Activated T-helper 2 cell treated with anti-CD3 and anti-CD28 coated beads, Interferon-gamma antibody, Interleukin-2, Interleukin-4, amounts not matched to agents 10 μg/mL and 5 μg/mL and 100 μg/mL, durations not matched to agents 14 hours and 24 hours and 36 hours (primary cell): ENCODE data around the gene TRIM59. TPM values are rescaled to one million over a fixed set of nuclear protein-coding genes. Genes with fewer than 3 reads are reported as not detected.
A peak's percentile ranks its signal among the peaks of the same experiment; 100 is the strongest.

ENCODE experiments used
- DNase-seq: peaks from one replicate; pipeline ENCODE4 v3.0.0; 2021; ENCODE audit warnings: low spot score
- H3K27ac Mint-ChIP-seq: one replicate; pipeline ENCODE4 v1.8.0; 2021; ENCODE audit warnings: mixed read lengths
- H3K27me3 Mint-ChIP-seq: one replicate; pipeline ENCODE4 v1.8.0; 2021; ENCODE audit warnings: low read depth, mixed read lengths
- H3K36me3 Mint-ChIP-seq: one replicate; pipeline ENCODE4 v1.8.0; 2021; ENCODE audit warnings: low read depth, mixed read lengths
- H3K4me1 Mint-ChIP-seq: one replicate; pipeline ENCODE4 v1.8.0; 2021; ENCODE audit warnings: low read depth, mixed read lengths
- H3K4me3 Mint-ChIP-seq: one replicate; pipeline ENCODE4 v1.8.0; 2021; ENCODE audit warnings: low read depth, mild to moderate bottlenecking, moderate library complexity, mixed read lengths
- H3K9me3 Mint-ChIP-seq: one replicate; pipeline ENCODE4 v1.8.0; 2021; ENCODE audit warnings: mixed read lengths
- intact Hi-C: fragments of 100-400 bp; cut with micrococcal nuclease; formaldehyde crosslinking; loops from one replicate; pipeline ENCODE4 v1.15.1; 2023
- total RNA-seq: library from RNA; stranded (reverse); gene quantifications from 2 replicates; pipeline ENCODE4 v1.2.3, GENCODE V29; 2022

TRIM59 gene
- total RNA-seq, 1 donor from 2014 or later, result 35.9 TPM

DNA sequence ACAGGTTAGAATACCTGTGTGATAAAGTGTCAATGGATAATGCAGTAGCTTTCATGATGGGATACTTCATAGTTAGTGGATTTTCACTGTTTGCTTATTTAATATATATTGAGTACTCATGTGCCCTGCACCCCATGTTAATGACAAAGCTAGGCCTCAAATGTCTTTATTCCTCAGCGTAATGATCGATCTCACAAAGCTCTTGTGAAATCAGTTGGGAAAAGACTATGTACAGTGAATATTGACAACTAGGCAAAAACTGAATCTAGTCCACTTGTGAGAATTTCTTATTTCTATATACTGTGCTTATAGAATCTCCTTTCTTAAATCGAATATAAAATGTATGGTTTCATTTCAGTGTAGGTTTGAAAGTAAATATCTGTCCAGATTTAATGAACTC, 32.3 kb downstream of the TRIM59 start:
- H3K27ac Mint-ChIP-seq, result no peak overlapping the region
- H3K9me3 Mint-ChIP-seq, result no peaks in the 10 kb centered on the region
- H3K36me3 Mint-ChIP-seq, result peaks cover 94% of the 10 kb centered on the region
- intact Hi-C loops, result no loop called here
- DNase-seq, result no peak
- H3K27me3 Mint-ChIP-seq, result no peaks in the 10 kb centered on the region
- H3K4me1 Mint-ChIP-seq, result peaks cover 50% of the 10 kb centered on the region
- no peak overlapping the region for H3K4me3 Mint-ChIP-seq

- Mint-ChIP-seq H3K4me1 (peaks cover 51% of the 10 kb centered on the region), H3K27me3 (no peaks in the 10 kb centered on the region), H3K27ac (no peak overlapping the region), H3K36me3 (peaks cover 82% of the 10 kb centered on the region), H3K4me3 (no peak overlapping the region), H3K9me3 (no peaks in the 10 kb centered on the region)
- DNase-seq, result peak; percentile 60
- intact Hi-C loops, result loop anchor here (1.0 to 5.0 kb wide), 5 partner anchors 12 to 425 kb away; partner anchors contain the start of gene IL12A
These were observed 35.9 kb downstream of the TRIM59 start for GRCh38 chr3:160413613-160414248.

GRCh38 chr3:160412477-160412876, 37.1 kb downstream of the TRIM59 start:
- intact Hi-C loops, result loop anchor here (5.0 kb wide), 1 partner anchor 380 kb away; no protein-coding TSS in a partner anchor
- Mint-ChIP-seq H3K4me1 (peaks cover 54% of the 10 kb centered on the region), H3K9me3 (no peaks in the 10 kb centered on the region), H3K27ac (no peak overlapping the region), H3K36me3 (peaks cover 83% of the 10 kb centered on the region), H3K27me3 (no peaks in the 10 kb centered on the region), H3K4me3 (no peak overlapping the region)
- no peak for DNase-seq

- no peaks in the 10 kb centered on the region for H3K9me3 Mint-ChIP-seq
- intact Hi-C loops, result loop anchor here (1.0 to 5.0 kb wide), 2 partner anchors 10 to 378 kb away; no protein-coding TSS in a partner anchor
- H3K4me3 Mint-ChIP-seq, result no peak overlapping the region
- H3K27me3 Mint-ChIP-seq, result no peaks in the 10 kb centered on the region
- peaks cover 78% of the 10 kb centered on the region for H3K36me3 Mint-ChIP-seq
- no peak for DNase-seq
- H3K27ac Mint-ChIP-seq, result no peak overlapping the region
- H3K4me1 Mint-ChIP-seq, result peaks cover 51% of the 10 kb centered on the region
These were observed 39.6 kb downstream of the TRIM59 start for GRCh38 chr3:160409812-160410610.

DNA sequence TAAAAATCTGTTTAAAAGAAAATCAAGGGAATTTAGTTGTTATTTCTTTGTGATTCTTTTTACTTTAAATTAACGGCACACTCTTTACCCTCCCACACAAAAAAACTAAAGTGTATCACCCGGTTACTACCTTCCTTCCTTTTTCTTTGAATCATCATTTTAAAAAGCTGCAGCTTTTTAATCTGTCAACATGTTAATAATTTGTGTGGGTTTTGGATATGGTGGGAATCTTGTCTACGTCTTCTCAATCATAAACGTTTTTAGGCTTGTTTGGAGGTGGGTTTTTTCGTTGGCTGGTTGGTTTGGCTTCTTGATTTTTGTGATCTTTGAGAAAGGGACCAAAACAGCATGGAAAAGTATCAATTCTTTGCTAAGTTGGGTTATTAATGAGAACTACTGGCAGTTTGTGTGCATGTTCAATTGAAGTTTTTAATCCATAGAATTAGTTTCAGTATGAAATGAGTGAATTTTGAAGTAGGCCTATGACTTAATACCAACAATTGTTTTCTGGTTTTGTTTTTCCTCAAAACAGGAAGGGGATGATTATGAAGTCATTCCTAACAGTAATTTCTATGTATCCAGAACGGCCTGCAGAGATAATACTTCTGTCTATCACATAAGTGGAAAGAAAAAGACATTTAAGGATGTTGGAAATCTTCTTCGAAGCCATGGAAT, 45.7 kb downstream of the TRIM59 start:
- Mint-ChIP-seq H3K27me3 (no peaks in the 10 kb centered on the region), H3K9me3 (no peaks in the 10 kb centered on the region), H3K4me3 (peak overlapping the region; percentile 92), H3K27ac (peak overlapping the region; percentile 69), H3K4me1 (peaks cover 46% of the 10 kb centered on the region), H3K36me3 (peaks cover 81% of the 10 kb centered on the region)
- DNase-seq, result no peak
- intact Hi-C loops, result loop anchor here (5.0 kb wide), 1 partner anchor 177 kb away; the partner anchor contains the start of gene C3orf80

DNA sequence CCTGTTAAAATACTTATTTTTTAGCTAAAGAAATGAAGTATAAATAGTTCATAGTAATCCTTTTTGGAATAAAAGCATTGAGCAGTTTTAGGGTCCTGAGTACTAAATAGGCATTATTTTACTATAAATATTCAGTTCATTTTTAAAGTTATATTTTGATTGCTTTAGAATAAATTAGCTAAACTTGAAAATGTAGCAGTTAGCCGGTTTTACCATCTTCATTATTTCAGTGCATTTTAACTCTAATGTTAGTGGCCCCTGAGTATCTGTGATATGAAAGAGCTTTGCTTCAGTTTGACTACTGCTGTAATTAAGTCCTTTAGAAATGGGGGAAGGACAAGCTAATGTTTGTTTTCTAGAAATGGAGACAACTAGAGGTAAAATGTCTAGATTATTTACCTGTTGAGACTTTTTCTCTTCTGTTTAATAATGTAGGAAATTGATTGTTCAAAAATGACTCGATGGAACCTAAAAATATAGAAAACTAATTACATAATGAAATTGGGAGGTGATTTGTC, 46.5 kb downstream of the TRIM59 start:
- Mint-ChIP-seq H3K27ac (peak overlapping the region; percentile 68), H3K4me1 (peaks cover 46% of the 10 kb centered on the region), H3K9me3 (no peaks in the 10 kb centered on the region), H3K36me3 (peaks cover 73% of the 10 kb centered on the region), H3K4me3 (peak overlapping the region; percentile 92), H3K27me3 (no peaks in the 10 kb centered on the region)
- DNase-seq, result no peak
- intact Hi-C loops, result loop anchor here (5.0 kb wide), 1 partner anchor 176 kb away; the partner anchor contains the start of gene C3orf80

- H3K9me3 Mint-ChIP-seq, result no peaks in the 10 kb centered on the region
- peaks cover 67% of the 10 kb centered on the region for H3K36me3 Mint-ChIP-seq
- DNase-seq, result no peak
- H3K4me3 Mint-ChIP-seq, result peak overlapping the region; percentile 92
- no peaks in the 10 kb centered on the region for H3K27me3 Mint-ChIP-seq
- peak overlapping the region; percentile 67 for H3K27ac Mint-ChIP-seq
- H3K4me1 Mint-ChIP-seq, result peaks cover 43% of the 10 kb centered on the region
- intact Hi-C loops, result loop anchor here (5.0 kb wide), 1 partner anchor 175 kb away; the partner anchor contains the start of gene C3orf80
These were observed 47.2 kb downstream of the TRIM59 start for GRCh38 chr3:160402221-160403027.

DNA sequence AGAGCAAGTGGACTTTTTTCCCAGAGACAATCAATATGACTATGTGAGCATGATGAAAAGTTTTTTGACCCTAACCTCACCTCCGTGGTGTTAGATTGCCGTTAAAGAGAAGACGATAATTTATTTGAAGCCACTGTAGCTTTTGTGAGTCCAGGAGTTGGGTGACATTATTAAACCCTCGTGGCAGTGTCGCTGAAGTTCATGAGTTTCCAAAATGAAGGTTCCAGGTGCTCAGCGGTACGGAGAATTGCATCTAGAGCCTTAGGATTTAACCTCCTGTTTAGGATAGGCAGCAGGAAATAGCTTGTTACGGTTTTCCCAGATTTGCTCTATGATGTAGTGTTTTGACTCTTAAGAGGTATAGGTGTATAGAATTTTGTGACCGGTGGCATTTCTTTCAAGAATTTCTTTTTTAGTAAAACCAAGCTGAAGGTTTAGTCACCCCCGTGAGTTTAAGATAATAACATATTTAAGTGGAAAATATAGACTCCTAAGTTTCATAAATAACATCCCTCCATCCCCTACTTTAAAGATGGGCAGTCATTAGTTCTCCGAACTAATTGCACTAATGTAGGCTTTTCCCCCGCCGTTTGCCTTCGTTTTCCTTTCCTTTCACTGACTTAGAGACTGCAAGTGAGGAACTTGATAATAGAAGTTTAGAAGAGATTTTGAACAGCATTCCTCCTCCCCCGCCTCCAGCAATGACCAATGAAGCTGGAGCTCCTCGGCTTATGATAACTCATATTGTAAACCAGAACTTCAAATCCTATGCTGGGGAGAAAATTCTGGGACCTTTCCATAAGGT, 48.1 kb downstream of the TRIM59 start:
- intact Hi-C loops, result loop anchor here (1.0 to 5.0 kb wide), 2 partner anchors 12 to 174 kb away; partner anchors contain the start of gene C3orf80
- Mint-ChIP-seq H3K4me1 (peaks cover 44% of the 10 kb centered on the region), H3K36me3 (peaks cover 61% of the 10 kb centered on the region)

GRCh38 chr3:160400702-160401150, 48.9 kb downstream of the TRIM59 start:
- H3K36me3 Mint-ChIP-seq, result peaks cover 53% of the 10 kb centered on the region
- H3K4me1 Mint-ChIP-seq, result peaks cover 44% of the 10 kb centered on the region

More for the DNA sequence above, 48.1 kb downstream of the TRIM59 start:
- DNase-seq, result no peak
- Mint-ChIP-seq H3K4me3 (peak overlapping the region; percentile 92), H3K27ac (peak overlapping the region; percentile 75), H3K27me3 (no peaks in the 10 kb centered on the region), H3K9me3 (no peaks in the 10 kb centered on the region)

DNA sequence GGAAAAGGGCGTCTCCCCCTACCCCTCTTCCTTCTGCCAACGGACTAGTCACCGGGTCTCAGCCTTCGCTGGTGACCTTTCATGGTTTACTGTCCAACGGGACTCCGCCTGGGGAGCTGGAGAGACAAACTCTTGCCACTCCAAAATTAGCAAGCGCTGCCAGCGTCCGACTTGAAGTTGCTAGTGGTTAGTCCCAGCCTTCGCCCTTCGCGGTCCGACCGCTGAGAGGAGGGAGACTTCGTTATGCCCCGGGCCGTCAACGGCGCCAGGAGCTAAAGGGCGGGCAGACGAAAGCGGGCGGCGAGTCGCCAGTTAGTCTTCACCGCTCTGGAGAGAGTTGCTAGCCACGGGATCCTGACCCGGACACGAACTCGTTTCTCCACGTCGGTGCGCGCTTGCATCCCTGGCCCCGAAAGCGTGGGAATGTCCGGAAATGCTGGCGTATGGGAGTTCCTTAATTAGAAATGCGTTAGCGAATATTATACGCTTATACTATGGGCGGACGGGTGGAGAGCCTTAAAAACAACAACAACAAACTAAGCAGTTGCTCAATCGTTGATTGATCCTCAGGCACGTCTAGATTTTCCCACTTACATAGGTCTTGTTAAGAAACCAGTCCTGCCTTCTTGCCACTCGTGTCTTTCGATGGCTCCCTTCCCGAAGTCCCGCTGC, 49.4 kb downstream of the TRIM59 start:
- peak overlapping the region; percentile 92 for H3K4me3 Mint-ChIP-seq
- H3K27ac Mint-ChIP-seq, result peak overlapping the region; percentile 99
- no peaks in the 10 kb centered on the region for H3K27me3 Mint-ChIP-seq
- intact Hi-C loops, result loop anchor here (1.0 to 5.0 kb wide), 2 partner anchors 10 to 173 kb away; partner anchors contain the start of gene C3orf80
- H3K9me3 Mint-ChIP-seq, result no peaks in the 10 kb centered on the region
- H3K36me3 Mint-ChIP-seq, result peaks cover 49% of the 10 kb centered on the region
- peaks cover 46% of the 10 kb centered on the region for H3K4me1 Mint-ChIP-seq
- DNase-seq, result peak; percentile 39

More at GRCh38 chr3:160400702-160401150, 48.9 kb downstream of the TRIM59 start:
- Mint-ChIP-seq H3K9me3 (no peaks in the 10 kb centered on the region), H3K27me3 (no peaks in the 10 kb centered on the region), H3K27ac (peak overlapping the region; percentile 99), H3K4me3 (peak overlapping the region; percentile 92)
- peak; percentile 19 for DNase-seq
- intact Hi-C loops, result loop anchor here (1.0 to 5.0 kb wide), 3 partner anchors 10 to 173 kb away; partner anchors contain the start of gene C3orf80
